H1 (cell line): Measurements from ENCODE around the gene FITM2. TPM values are rescaled to one million over a fixed set of nuclear protein-coding genes. Genes with fewer than 3 reads are reported as not detected.
A peak's percentile ranks its signal among the peaks of the same experiment; 100 is the strongest.

Source experiments
- CTCF ChIA-PET: fragments of 300-600 bp; sonication (Branson Sonifier 250); formaldehyde crosslinking; loops from one replicate; lab custom pipeline; 2021; ENCODE audit not compliant: partially characterized antibody; lab: Charles Lee
- POLR2A ChIA-PET: fragments of 300-600 bp; sonication (Branson Sonifier 250); formaldehyde crosslinking; loops from one replicate; lab custom pipeline; 2021; ENCODE audit warnings: inconsistent platforms; ENCODE audit not compliant: partially characterized antibody; lab: Charles Lee
- DNase-seq, 2 experiments: peaks; one replicate each; pipeline versions ENCODE4 v3.0.0 to v3.0.0-alpha.2; 2010 to 2022; ENCODE audit warnings: low spot score in 2 of 2, low read depth in 1 of 2, mixed read lengths in 1 of 2
- FAIRE-seq: peaks from 2 replicates; lab custom pipeline; 2011; peaks lifted over from hg19 to GRCh38; lab: Jason Lieb, UNC
- H2AFZ ChIP-seq: 2 replicates; pipeline ENCODE4 v1.8.1; 2012; ENCODE audit warnings: low read length, inconsistent platforms
- H2AK5ac ChIP-seq: 2 replicates; pipeline ENCODE4 v1.6.1; 2013; ENCODE audit warnings: low read depth, low read length
- H2BK120ac ChIP-seq: replicated peaks from 2 replicates; pipeline ENCODE3; 2013; ENCODE audit warnings: low read depth, low read length, inconsistent platforms
- H2BK12ac ChIP-seq: 2 replicates; pipeline ENCODE4 v1.6.1; 2013; ENCODE audit warnings: low read depth, low read length
- H2BK15ac ChIP-seq: 2 replicates; pipeline ENCODE4 v1.6.1; 2013; ENCODE audit warnings: low read length
- H2BK20ac ChIP-seq: 2 replicates; pipeline ENCODE4 v1.6.1; 2013; ENCODE audit warnings: low read length
- H2BK5ac ChIP-seq: 2 replicates; pipeline ENCODE4 v1.6.1; 2013; ENCODE audit warnings: low read depth, low read length
- H3K14ac ChIP-seq: 2 replicates; pipeline ENCODE4 v1.6.1; 2013; ENCODE audit warnings: inconsistent platforms; ENCODE audit not compliant: insufficient read length
- H3K18ac ChIP-seq: 2 replicates; pipeline ENCODE4 v1.6.1; 2013; ENCODE audit warnings: low read length; ENCODE audit errors: extremely low read depth
- H3K23ac ChIP-seq: 2 replicates; pipeline ENCODE4 v1.6.1; 2013; ENCODE audit warnings: inconsistent platforms; ENCODE audit not compliant: insufficient read length
- H3K23me2 ChIP-seq: 2 replicates; pipeline ENCODE4 v1.6.1; 2013; ENCODE audit warnings: low read depth, low read length
- H3K27ac ChIP-seq: 2 replicates; pipeline ENCODE4 v1.6.1; 2011; ENCODE audit warnings: low read depth, low read length, inconsistent platforms
- H3K27me3 ChIP-seq, 4 experiments: replicated peaks in 1 of 4; 1 replicate in 1 of 4; 2 replicates in 3 of 4; pipeline versions ENCODE4 v1.6.1 to v1.8.1; 2011 to 2013; ENCODE audit warnings: low read length in 3 of 4, mild to moderate bottlenecking in 3 of 4, inconsistent platforms in 2 of 4, mixed read lengths in 2 of 4, moderate library complexity in 1 of 4; ENCODE audit not compliant: control insufficient read depth in 3 of 4, insufficient read depth in 3 of 4; ENCODE audit errors: extremely low read depth in 1 of 4
- H3K36me3 ChIP-seq, 4 experiments: 2 replicates each; pipeline versions ENCODE4 v1.6.1 to v1.8.1; 2011 to 2013; ENCODE audit warnings: mild to moderate bottlenecking in 4 of 4, low read length in 3 of 4, moderate library complexity in 2 of 4, control low read depth in 1 of 4, inconsistent platforms in 1 of 4; ENCODE audit not compliant: insufficient read depth in 4 of 4, control insufficient read depth in 2 of 4
- H3K4ac ChIP-seq: replicated peaks from 2 replicates; pipeline ENCODE3; 2013; ENCODE audit warnings: low read length, low read depth, mixed read lengths, inconsistent platforms; ENCODE audit not compliant: insufficient read length
- H3K4me1 ChIP-seq, 4 experiments: replicated peaks in 1 of 4; 1 replicate in 1 of 4; 2 replicates in 3 of 4; pipeline versions ENCODE4 v1.6.1 to v1.8.1; 2011 to 2013; ENCODE audit warnings: low read length in 3 of 4, inconsistent platforms in 2 of 4, mixed read lengths in 1 of 4; ENCODE audit not compliant: insufficient read depth in 4 of 4, control insufficient read depth in 3 of 4
- H3K4me2 ChIP-seq, 2 experiments: 2 replicates each; pipeline versions ENCODE4 v1.6.1 to v1.8.1; 2011 to 2013; ENCODE audit warnings: low read depth in 2 of 2, low read length in 2 of 2, control low read depth in 1 of 2, inconsistent platforms in 1 of 2, mild to moderate bottlenecking in 1 of 2; ENCODE audit not compliant: insufficient read depth in 1 of 2
- H3K4me3 ChIP-seq, 4 experiments: fragments of 200-600, 300-600 bp in 1 of 4; sonication (generic), shearing (Covaris generic), sonication (Bioruptor Twin) in 1 of 4; 2 replicates each; pipeline versions ENCODE4 v1.5.1 to v1.8.1; 2011 to 2016; ENCODE audit warnings: low read length in 4 of 4, low read depth in 3 of 4, control low read depth in 2 of 4, inconsistent platforms in 2 of 4, mild to moderate bottlenecking in 2 of 4, mixed read lengths in 1 of 4, moderate library complexity in 1 of 4; ENCODE audit not compliant: insufficient read depth in 2 of 4; ENCODE audit errors: extremely low read depth in 1 of 4
- H3K56ac ChIP-seq: replicated peaks from 2 replicates; pipeline ENCODE3; 2013; ENCODE audit warnings: low read depth, mild to moderate bottlenecking, mixed read lengths, low read length, inconsistent platforms; ENCODE audit not compliant: insufficient read length
- H3K79me1 ChIP-seq: 2 replicates; pipeline ENCODE4 v1.6.1; 2013; ENCODE audit warnings: low read depth, low read length, control low read depth
- H3K79me2 ChIP-seq, 2 experiments: 2 replicates each; pipeline versions ENCODE4 v1.6.1 to v1.8.1; 2012 to 2013; ENCODE audit warnings: low read length in 2 of 2, mild to moderate bottlenecking in 2 of 2, inconsistent platforms in 1 of 2; ENCODE audit not compliant: insufficient read depth in 2 of 2, control insufficient read depth in 1 of 2
- H3K9ac ChIP-seq, 4 experiments: replicated peaks in 1 of 4; 1 replicate in 1 of 4; 2 replicates in 3 of 4; pipeline versions ENCODE4 v1.6.1 to v1.8.1; 2011 to 2013; ENCODE audit warnings: low read depth in 3 of 4, low read length in 3 of 4, control low read depth in 2 of 4, mild to moderate bottlenecking in 2 of 4, moderate library complexity in 2 of 4, inconsistent platforms in 1 of 4; ENCODE audit errors: extremely low read depth in 1 of 4
- H3K9me3 ChIP-seq, 2 experiments: 2 replicates each; pipeline versions ENCODE4 v1.6.1 to v1.8.1; 2012 to 2013; ENCODE audit warnings: mild to moderate bottlenecking in 2 of 2, moderate library complexity in 2 of 2, control low read depth in 1 of 2, inconsistent platforms in 1 of 2, low read depth in 1 of 2, low read length in 1 of 2, mixed read lengths in 1 of 2; ENCODE audit not compliant: insufficient read depth in 2 of 2
- H4K20me1 ChIP-seq, 2 experiments: replicated peaks in 1 of 2; 2 replicates each; pipeline versions ENCODE3 to v1.8.1; 2011 to 2013; ENCODE audit warnings: inconsistent platforms in 2 of 2, low read length in 2 of 2, mild to moderate bottlenecking in 1 of 2; ENCODE audit not compliant: insufficient read depth in 2 of 2, control insufficient read depth in 1 of 2
- H4K5ac ChIP-seq: 2 replicates; pipeline ENCODE4 v1.6.1; 2013; ENCODE audit warnings: low read length, low read depth, mixed read lengths, inconsistent platforms; ENCODE audit not compliant: insufficient read length
- H4K8ac ChIP-seq: 2 replicates; pipeline ENCODE4 v1.8.0; 2013; ENCODE audit warnings: mild to moderate bottlenecking, moderate library complexity, low read length, inconsistent platforms; ENCODE audit not compliant: insufficient read depth; ENCODE audit errors: extremely low read depth
- H4K91ac ChIP-seq: replicated peaks from 2 replicates; pipeline ENCODE3; 2013; ENCODE audit warnings: low read length, mixed read lengths, inconsistent platforms; ENCODE audit not compliant: insufficient read length
- JUND ChIP-seq: IDR thresholded peaks from 2 replicates; pipeline ENCODE4 v1.6.1; 2011; ENCODE audit warnings: mild to moderate bottlenecking, improper control_type of control experiment, low read length
- MAFK ChIP-seq: IDR thresholded peaks from 2 replicates; pipeline ENCODE4 v1.6.1; 2012; ENCODE audit warnings: low read depth, mild to moderate bottlenecking, improper control_type of control experiment, low read length
- RAD21 ChIP-seq, 2 experiments: IDR thresholded peaks in 1 of 2; conservative IDR thresholded peaks in 1 of 2; 2 replicates each; pipeline ENCODE4 v1.6.1; 2011; ENCODE audit warnings: low read depth in 2 of 2, low read length in 2 of 2, improper control_type of control experiment in 1 of 2, inconsistent platforms in 1 of 2, mild to moderate bottlenecking in 1 of 2, moderate library complexity in 1 of 2
- RXRA ChIP-seq: IDR thresholded peaks from 2 replicates; pipeline ENCODE4 v1.6.1; 2011; ENCODE audit warnings: low read depth, mild to moderate bottlenecking, low read length, moderate library complexity; ENCODE audit not compliant: insufficient read depth
- WGBS, 2 experiments: shearing (Covaris generic) in 1 of 2; methylation state at CpG; one replicate each; pipeline versions ENCODE4 v1.1.6 to v1.1.7; 2013 to 2015; ENCODE audit warnings: low lambda C conversion rate in 2 of 2, mixed read lengths in 2 of 2, inconsistent platforms in 1 of 2, low coverage in 1 of 2, missing lambda C conversion rate in 1 of 2; ENCODE audit not compliant: insufficient replicate concordance in 2 of 2, insufficient coverage in 1 of 2, insufficient read length in 1 of 2; ENCODE audit errors: extremely low coverage in 1 of 2, missing lambda C conversion rate in 1 of 2; 5-methylcytosine and 5-hydroxymethylcytosine counted together
- polyA plus RNA-seq, 7 experiments: library from polyadenylated mRNA; depleted of rRNA in 3 of 7; stranded (reverse) in 5 of 7; unstranded in 2 of 7; fragments of >200 nt in 5 of 7; fragments of 200-250 nt in 2 of 7; gene quantifications; 1 replicate in 5 of 7; 2 replicates in 1 of 7; 4 replicates in 1 of 7; pipeline versions ENCODE4 v1.2.1 to v1.2.3, GENCODE V29; 2011 to 2013; ENCODE audit warnings: missing spikeins in 2 of 7, mixed read lengths in 2 of 7
- total RNA-seq: library from RNA; stranded (reverse); fragmentation: NEBNext Ultra II Directional; extraction: Animal tissue kit (Norgen Biotek cat#: 25700); gene quantifications from 2 replicates; pipeline ENCODE4 v1.2.1, GENCODE V29; 2021
- TF ChIP-seq, protein P1 (sequence below), 3 experiments: IDR thresholded peaks; 1 replicate in 2 of 3; 2 replicates in 1 of 3; pipeline versions ENCODE4 v1.5.1 to v1.6.1; 2011; ENCODE audit warnings: low read length in 3 of 3, mild to moderate bottlenecking in 3 of 3, inconsistent platforms in 2 of 3, low read depth in 1 of 3, moderate library complexity in 1 of 3; ENCODE audit not compliant: insufficient read depth in 1 of 3; ENCODE audit errors: control extremely low read depth in 1 of 3

FITM2 gene
- total and polyA plus RNA-seq, 2 of the 8 experiments (the other 6 are each of a cell fraction or from before 2014, with no cell fraction given) = 1.1 to 2.1 TPM

DNA sequence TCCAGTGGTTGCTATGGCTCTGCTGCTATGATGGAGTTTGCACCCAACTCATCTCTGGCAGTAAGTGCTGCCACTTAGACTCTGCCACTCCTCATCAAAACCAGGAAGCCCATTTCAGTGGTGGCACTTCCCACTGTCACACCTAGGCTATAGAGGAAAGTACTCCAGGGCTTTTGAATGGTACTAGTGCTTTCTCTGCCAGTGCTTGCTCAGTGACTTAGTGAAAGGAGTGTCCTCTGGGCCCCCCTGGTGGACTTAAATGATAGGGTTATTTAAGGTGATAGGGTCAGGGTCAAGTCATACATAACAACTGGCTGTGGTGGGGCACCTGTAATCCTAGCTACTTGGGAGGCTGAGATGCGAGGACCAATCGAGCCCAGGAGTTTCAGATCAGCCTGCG is 22.8 kb downstream of the FITM2 start:
- TF ChIP-seq JUND = no peak
- TF ChIP-seq, protein P1, sequence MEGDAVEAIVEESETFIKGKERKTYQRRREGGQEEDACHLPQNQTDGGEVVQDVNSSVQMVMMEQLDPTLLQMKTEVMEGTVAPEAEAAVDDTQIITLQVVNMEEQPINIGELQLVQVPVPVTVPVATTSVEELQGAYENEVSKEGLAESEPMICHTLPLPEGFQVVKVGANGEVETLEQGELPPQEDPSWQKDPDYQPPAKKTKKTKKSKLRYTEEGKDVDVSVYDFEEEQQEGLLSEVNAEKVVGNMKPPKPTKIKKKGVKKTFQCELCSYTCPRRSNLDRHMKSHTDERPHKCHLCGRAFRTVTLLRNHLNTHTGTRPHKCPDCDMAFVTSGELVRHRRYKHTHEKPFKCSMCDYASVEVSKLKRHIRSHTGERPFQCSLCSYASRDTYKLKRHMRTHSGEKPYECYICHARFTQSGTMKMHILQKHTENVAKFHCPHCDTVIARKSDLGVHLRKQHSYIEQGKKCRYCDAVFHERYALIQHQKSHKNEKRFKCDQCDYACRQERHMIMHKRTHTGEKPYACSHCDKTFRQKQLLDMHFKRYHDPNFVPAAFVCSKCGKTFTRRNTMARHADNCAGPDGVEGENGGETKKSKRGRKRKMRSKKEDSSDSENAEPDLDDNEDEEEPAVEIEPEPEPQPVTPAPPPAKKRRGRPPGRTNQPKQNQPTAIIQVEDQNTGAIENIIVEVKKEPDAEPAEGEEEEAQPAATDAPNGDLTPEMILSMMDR (IDR thresholded peaks at IDR 0.05; ENCODE audit: control extremely low read depth in 1 of 3, insufficient read depth in 1 of 3, low read depth in 1 of 3, low read length in 3 of 3) = 0 out of 4 replicates have a peak, but pooled peaks of 1 of the 3 experiments have one; percentile 8
- peak; percentile 32; a peak in 2 of 4 replicates for TF ChIP-seq RAD21 (IDR thresholded peaks at IDR 0.05 in 1 of 2, conservative IDR thresholded peaks at IDR 0.05 in 1 of 2; ENCODE audit: low read depth in 2 of 2, low read length in 2 of 2)
- TF ChIP-seq RXRA = 0 out of 2 replicates have a peak, but pooled peaks have one; percentile 40
- no peak for TF ChIP-seq MAFK
- TF ChIP-seq, all 59 proteins: peak for 3
- Histone ChIP-seq H2AFZ (no peak overlapping the region), H4K5ac (no peak overlapping the region), H3K79me2 (no peaks in the 10 kb centered on the region), H3K14ac (no peak overlapping the region), H2BK15ac (no peak overlapping the region), H3K4me2 (no peak overlapping the region), H3K27me3 (no peaks in the 10 kb centered on the region), H2BK5ac (no peak overlapping the region), H2BK12ac (no peak overlapping the region), H3K23ac (no peak overlapping the region), H3K9me3 (peaks cover 3 to 4% of the 10 kb centered on the region in 2 experiments; a peak in 1 of 4 replicates), H3K9ac (no peak overlapping the region), H3K4me1 (no peaks in the 10 kb centered on the region), H3K79me1 (no peaks in the 10 kb centered on the region), H4K20me1 (no peaks in the 10 kb centered on the region), H3K56ac (no peak overlapping the region), H3K4me3 (no peak overlapping the region), H3K23me2 (no peaks in the 10 kb centered on the region), H3K4ac (no peak overlapping the region), H3K27ac (no peak overlapping the region), H2AK5ac (no peak overlapping the region), H2BK120ac (no peak overlapping the region), H2BK20ac (no peak overlapping the region), H3K36me3 (no peaks in the 10 kb centered on the region), H4K91ac (no peak overlapping the region), H3K18ac (no peak overlapping the region), H4K8ac (no peak overlapping the region)
- CTCF ChIA-PET = interaction anchor here (0.9 to 2.4 kb wide), 3 partner anchors 16 to 72 kb away, joined by 3 to 8 read pairs (median 3); no protein-coding TSS in a partner anchor
- POLR2A ChIA-PET = no interaction called here
- 78% methylated on average over 3 of the region's 3 CpGs; no CpG with 5 or more reads in 1 of the 2 experiments for WGBS, 2 experiments
- DNase-seq (no peak), FAIRE-seq (no peak)
